HPDE6-E6E7 (cell line): ENCODE data around the gene FAM13A.

Source experiments
- DNase-seq: peaks from one replicate; pipeline ENCODE4 v3.0.0; 2011; ENCODE audit warnings: missing footprints; ENCODE audit errors: extremely low spot score

The FAM13A gene

DNA sequence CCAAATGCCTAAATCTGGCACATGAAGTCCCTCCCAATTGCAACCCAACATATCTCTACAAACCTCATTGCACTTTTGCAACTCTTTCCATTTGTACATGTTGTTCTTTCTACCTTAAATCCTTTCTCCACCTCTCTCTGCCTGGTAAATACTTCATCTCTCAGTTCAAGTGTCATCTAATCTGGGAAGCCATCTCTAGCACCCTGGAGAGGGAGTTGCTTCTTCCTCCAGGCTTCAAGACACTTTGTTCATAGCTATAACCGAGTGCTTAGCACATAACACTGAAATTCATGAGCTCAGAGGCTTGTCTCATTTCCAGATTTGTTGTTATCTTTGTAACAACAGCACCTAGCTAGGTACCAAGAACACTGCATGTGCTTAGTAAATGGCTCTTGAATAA is 244.6 kb downstream of the FAM13A start:
- DNase-seq: no peak

DNA sequence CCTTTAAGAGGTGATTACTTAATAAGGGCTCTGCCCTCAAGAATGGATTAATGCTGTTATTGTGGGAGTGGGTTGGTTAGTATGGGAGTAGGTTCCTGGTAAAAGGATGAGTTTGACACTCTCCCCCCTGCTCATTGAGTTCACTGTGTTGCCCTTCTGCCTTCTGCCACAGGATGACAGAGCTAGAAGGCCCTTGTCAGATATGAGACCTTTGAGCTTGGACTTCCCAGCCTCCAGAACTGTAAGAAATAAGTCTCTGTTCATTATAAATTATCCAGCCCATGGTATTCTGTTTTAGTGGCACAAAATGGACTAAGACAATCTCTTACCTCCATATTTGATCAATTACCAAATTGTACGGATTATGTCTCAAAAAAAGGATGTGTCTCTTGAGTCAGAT is 245.1 kb downstream of the FAM13A start:
- no peak for DNase-seq

DNA sequence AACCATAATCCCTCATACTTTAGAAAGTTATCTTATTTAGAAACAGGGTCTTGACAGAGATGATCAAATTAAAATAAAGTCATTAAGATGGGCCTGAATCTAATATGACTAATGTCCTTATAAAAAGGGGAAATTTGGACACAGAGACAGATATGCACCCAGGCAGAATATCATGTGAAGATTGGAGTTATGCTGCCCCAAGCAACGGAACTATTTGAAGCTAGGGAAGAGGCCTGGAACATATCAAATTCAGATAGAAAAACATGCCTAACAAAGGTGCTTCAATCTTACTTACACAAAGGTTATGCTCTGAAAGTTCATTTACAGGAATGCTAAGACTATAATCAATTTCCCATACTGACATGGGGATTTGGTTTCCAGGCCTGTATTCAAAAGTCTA is 246.7 kb downstream of the FAM13A start:
- no peak for DNase-seq

DNA sequence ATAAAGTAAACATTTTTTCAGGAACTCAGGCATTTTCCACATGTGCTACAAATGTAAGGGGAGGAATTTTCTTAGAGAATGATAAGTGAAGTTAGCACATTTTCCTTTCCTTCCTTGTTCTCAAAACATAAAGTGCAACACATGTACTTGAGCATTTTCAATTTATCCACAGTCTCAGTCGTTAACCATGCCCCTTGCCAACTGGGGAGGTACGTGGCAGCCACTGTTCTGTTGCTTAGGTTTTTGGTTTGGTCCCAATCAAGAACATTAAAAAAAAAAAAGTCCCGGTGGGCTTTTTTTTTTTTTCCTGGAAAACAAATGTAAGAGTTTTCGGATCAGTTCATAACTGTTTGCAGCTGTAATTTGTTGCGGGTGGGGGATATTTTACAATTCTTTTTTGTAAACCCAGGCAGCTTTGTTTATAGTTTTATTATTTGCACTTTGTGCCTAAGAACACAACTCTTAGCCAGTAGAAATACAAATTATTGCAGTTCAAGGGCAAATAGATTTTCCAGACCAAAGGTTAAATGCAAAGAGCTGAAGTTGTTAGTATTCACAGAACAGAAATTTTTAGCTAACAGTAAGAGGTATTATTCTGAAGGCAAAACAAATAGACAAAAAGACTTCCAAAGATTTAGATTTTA is 247.3 kb downstream of the FAM13A start:
- no peak for DNase-seq

DNA sequence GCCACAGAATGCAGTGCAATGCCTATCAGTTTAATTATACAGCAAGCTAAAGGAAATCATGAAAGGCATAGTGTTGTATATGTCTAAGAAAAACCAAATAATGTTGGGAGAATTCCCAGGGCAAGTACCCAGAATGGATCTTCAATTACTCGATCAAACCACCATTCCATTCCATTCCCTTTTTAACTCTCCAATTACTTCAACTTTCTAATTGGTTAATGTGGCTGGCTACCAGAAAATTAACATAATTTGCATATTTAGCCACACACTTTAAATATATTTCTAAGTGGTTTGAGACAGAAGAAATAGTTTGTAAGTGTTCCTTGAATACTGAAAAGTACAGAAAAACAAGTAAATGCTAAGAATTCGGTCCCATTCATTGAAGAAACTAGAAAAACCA is 247.9 kb downstream of the FAM13A start:
- DNase-seq: no peak

DNA sequence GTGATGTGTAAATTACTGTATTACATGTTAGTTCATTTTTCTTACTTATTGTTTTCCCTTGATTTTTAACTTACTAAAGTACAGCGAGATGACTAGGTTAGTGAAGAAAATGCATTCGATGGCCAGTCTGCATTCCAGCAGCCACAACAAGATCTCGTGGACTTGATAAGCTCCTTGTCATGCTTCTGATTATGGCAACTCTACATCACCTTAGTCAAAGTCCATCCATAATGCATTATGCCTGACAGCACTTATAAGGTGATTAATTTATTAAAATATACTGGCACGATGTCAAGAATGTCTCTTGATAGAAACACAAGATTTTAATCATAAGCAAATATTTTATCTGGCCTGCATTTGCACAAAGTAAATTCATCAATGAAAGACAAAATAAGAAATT is 249.5 kb downstream of the FAM13A start:
- DNase-seq: no peak

DNA sequence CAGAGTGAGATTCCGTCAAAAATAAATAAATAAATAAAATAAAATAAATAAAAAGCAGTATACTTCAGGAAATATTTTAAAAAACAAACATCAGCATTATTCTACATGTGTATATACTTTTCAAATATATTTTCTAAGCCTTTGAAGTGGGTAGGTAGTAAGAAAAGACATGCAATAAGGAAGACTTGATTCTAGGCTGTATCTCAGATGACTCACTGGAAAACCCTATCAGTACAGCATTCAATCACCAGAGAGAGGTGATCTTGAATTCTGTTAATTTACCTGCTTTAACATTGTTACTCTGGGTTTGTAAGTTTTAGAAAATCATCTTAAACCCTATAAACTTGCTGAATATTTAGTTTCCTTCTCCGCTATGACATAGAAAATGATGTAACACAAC is 252.8 kb downstream of the FAM13A start:
- no peak for DNase-seq

DNA sequence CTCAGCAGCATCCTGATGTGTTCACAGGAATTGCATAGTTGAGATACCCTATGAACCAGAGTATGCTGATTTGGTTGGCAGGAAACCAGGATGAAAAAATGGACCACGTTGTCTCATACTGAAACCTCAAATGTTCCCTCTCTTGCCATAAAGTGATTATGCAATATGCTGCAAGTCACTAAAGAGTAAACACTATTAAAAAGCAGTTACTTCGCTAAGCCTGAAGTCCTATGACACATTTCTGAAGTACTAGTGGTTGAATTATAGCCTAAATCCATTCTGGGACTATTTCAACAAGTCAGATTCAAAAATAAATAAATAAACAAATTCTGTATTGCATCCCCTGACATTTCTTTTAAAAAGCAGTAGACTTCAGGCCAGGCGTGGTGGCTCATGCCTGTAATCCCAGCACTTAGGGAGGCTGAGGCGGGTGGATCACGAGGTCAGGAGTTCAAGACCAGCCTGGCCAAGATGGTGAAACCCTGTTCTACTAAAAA is 253.3 kb downstream of the FAM13A start:
- no peak for DNase-seq

DNA sequence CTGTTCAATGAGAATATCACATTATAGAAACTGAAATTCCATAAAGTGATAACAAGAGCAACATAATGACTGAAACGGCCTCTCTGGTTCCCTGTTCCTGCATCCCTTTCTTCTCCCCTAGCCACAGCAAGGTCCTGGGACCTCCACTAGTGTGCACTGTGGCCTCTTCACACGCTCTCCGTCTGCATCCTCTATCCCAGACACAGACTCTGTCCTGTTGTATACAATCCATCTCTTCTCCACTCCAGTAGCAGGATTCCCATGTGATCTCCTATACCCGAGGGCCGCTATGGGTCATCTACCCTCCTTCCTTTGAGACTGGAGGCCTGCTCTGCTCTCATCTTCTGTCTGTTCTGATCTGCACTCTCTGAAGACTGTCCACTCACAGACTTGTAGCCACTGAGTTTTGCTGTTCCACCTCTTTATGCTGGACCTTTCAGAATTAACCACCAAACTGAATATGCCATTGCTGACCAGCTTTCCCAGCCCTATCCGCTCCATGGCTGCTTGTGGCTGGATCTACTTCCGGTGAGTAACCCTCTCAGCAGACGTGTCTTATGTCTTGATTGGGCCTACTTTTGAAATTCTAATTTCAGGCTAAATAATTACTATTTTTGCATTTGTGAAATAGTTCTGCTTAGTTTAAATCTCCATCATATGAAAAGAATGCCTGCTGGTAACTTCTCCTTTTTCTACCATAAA is 254.2 kb downstream of the FAM13A start:
- DNase-seq: no peak

DNA sequence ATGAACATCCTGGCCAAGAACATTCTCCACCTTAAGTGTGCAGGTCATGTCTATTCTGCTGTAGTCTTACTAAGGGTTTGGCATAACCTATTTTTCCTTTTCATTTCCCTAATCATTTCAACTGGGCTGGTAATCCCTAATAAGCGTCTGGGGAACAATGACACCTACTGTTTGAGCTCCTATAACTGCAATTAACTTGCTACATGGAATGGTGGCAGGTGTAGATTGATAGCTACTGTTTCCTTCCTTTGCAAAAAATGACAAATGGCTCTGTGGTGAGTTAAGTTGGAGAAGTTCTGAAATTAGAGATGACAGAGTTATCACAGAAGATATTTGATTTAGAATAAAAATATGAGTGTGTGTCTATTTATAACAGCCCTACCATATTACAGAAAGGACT is 254.8 kb downstream of the FAM13A start:
- no peak for DNase-seq

DNA sequence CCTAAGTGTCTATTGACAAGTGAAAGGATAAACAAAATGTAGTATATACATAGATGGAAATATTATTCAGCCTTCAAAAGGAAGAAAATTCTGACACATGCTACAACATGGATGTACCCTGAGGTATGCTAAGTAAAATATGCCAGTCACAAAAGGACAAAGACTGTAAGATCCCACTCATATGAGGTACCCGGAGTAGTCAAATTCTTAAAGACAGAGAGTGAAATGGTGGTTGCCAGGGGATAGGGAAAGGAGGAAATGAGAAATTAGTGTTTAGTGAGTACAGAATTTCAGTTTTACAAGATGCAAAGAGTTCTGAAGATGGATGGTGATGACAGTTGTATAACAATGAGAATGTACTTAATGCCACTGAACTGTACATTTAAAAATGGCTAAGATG is 257.1 kb downstream of the FAM13A start:
- DNase-seq: no peak

DNA sequence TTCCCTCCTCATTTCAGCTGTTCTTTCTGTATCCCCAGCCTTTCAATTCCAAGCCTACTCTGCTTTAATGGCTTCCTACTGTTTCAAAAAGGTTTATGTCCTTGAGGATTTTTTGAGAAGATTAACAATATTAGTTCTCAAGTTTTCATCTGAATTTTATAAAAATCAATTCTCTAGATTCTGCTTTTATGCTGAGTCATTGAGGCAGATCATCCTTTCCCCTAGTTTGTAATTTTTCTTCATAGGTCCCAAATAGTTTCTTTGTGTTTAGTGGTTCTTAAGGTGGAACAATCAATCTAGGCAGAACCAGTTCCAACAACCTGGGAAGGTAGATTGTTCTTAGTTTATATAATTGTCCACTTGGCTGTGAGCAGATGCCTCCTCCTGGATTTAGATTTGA is 259.3 kb downstream of the FAM13A start:
- DNase-seq: no peak

DNA sequence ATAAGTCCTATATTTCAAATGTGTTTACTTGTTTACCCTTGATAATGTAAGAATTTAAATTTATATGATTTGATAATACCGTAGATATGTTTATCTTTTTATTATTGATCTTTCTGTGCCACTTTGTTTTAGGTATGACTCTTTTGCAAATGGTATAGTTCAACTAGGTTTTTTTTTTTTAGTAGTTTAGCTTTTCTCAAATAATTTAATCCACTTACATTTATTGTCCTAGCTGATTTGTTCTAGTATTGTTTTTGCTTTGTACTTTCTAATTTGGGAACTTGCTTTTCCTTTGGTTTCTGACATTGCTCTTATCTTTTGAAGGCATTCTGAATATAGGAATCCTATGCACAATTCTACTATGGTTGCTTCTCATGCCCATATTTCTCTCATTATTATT is 260.4 kb downstream of the FAM13A start:
- DNase-seq: no peak

DNA sequence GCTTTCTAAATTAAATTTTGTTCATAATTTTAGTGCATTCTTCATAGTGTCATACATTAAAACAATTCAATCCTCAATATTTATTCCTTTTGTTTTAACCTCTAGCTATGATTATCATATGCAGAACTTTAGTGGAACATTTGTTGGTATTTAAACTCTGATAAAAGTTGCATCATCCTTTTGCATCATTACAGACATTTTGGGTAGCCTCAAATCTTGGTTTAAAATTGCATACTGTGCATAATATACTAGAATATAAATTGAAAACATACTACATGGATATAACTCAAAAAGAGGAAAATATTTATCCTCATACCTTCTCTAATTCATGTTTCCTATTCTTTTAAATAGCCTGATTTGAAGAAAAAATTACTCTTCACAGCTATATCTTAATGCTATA is 262.0 kb downstream of the FAM13A start:
- no peak for DNase-seq

DNA sequence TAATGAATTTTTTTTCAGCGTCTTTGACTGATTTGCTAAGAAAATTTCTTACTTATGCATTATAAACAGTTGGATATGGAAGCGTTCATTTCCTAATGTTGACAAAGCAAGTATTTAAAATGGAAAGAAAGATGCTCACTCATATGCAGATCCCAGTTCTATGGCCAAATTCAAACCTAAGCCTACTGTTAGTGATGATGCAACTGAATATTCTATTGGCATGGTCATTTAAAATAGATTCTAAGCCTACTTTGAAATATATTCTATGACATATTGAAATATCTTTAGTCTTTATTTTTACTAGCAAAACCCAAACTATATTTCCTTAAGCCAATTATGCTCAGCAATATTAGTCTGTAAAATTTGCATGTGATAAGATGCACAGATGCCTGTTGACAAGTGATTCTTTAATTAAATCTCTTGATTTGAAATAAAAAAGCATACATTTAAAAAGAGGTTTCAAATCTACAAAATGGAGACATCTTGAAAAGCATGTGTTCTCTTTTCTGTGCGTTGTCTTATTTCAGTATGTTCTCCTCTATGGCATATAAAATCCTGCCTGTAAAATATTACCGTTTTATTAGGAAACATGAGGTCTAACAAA is 262.8 kb downstream of the FAM13A start:
- no peak for DNase-seq

DNA sequence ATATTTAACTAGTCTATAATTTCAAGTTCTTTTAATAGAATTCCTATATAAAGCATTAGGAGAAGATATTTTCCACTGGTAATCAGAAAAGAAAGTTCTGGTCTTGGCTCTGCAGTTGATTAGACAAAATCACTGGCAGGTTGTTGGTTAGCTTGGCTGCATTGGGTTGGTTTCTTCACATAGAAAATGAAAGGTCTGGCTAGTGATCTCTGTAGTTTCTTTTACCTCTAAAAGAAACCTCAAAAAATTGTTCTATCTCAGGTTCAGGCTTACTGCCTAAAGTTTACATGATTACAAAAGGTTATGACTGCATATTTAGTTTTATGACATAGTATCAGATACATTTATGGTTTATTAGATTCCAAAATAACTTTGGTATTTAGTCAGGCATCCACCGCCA is 263.5 kb downstream of the FAM13A start:
- no peak for DNase-seq

DNA sequence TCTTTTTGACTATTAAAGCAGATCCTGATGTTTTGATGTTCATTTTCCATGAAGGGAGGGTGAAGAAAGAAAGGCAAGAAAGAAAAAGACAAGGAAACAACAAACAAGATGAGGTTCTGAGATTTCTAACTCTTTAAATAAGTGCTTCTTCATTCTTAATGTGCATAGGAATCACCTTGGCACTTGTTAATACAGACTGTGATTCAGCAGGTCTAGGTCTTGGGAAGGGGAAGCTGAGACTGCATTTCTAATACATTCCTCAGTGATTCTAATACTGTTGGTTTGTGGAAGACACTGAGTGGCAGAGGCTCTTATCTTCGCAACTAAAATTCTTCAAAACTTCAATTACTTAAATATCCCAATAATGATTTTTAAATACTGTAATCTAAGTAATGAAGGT is 264.2 kb downstream of the FAM13A start:
- no peak for DNase-seq

DNA sequence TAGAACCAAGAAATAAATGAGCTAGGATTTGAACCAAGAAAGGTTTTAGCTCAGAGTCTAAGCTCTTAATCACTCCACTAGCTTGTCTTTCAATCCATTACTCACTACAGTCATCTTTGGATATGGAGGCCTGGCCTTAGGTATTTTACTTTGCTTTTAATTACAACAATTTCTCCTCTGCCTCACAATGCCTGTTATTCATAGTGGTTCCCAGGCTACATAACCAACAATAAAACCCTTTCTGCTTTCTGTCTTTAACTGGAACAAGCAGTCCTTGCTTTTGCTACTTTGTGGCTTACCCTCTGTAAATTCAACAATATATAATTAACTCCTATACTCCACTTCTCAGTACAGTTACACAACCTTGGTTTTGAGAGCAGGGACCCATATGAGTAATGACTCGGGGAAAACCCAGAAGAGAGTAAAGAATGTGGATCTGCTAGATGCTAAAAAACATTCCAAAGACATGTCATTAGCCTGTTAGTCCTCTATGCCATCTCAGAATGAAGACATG is 264.7 kb downstream of the FAM13A start:
- DNase-seq: peak; percentile 64

DNA sequence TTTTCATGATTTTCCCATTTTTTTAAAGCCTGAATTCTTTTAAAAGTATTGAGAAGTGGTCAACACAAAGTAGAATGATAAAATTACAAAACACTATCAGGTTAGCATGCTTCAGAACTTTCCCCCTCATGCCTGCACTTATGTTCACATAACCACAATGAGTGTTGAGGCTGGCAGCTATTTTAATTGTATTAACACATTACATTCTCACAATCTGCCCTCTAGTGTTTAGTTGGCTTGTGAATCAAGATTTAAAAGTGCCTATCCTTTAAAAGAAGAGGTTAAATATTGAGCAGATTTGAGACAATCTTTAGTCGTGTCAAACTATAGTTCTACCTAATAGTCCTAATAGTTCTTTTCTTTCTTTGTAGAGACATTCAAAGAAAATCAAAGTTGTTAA is 265.7 kb downstream of the FAM13A start:
- DNase-seq: no peak

DNA sequence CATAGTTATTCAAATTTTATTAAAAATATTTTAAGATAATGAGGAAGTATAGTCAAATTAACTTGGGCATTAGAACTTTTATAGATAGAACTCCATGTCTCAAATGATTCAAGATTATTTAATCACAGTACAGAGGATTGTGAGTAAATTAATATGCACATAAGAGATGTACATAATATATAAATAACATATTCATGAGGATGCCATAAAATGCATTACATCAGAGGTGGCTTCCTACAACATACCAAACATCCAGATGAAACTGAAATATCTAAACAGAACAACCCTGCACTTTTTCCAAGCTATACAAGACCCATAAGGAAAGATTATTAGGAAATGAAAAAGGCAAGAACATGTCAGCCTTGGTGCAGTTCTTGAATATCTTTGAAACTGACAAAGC is 268.1 kb downstream of the FAM13A start:
- no peak for DNase-seq

DNA sequence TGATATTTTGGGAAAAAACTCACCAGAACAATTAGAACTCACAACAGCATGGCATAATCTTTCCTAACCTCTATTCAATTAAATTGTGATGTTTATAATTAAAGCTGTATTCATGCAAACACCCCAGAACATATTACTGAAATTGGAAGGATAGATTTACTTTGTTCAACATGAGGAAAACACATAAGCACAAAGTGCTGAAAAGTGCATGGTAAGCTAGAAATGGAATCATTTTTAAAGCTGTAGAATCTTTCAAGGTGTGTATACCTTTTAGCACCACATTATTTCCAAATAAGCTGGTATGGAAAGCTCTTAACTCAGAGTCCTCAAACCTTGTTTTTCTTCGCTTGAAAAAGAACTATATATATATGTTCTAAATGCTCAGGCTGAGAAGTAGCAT is 268.6 kb downstream of the FAM13A start:
- no peak for DNase-seq

DNA sequence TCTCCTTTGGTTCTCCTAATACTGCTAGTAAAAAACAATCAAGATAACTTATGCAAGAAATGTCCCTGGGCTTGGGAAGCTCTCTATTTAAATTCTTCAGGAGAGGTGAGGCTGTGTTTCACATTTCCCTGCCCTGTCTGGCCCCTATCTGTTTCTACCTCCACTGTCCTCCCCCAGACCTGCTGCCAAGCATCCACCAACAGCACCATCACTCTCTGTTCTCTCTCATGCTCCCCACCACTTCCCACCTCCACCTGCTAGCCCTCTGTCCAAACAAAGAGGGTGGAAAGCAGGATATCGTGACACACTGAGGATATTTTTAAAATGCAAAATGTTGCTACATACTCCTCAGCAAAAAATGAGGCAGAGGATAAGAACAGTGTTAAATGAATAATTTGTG is 271.0 kb downstream of the FAM13A start:
- no peak for DNase-seq

DNA sequence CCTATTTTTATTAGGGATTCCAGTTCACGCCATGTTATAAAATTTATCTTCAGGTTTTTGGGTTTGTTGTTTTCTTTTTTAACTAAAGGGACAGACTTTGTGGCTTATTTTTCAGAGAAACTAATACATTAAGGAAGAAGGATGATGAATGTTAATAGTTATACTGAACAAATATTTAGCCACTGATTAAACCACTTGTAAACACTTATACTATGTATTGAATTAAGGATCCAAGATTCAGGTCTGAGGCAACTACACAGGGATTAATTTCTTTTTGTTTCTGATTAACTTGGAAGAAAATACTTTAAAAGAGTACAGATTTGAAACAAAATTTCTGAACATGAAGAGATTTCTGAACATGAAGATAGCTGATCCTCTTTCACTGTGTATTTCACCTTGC is 276.6 kb downstream of the FAM13A start:
- no peak for DNase-seq
